DND-41 (cell line): ENCODE results near the gene ARFRP1.
"Not testable (repeated sequence)": the region's sequence is repeated elsewhere in the genome, so short reads cannot be mapped to it uniquely, and the experiment has no call there.

Experiments used
- ATAC-seq: fragments of 200-7000 bp; cut with Tn5 transposase; 3 replicates; pipeline ENCODE4 v1.9.1; 2021; ENCODE audit warnings: low read depth; ENCODE audit not compliant: insufficient read depth
- DNase-seq: peaks from one replicate; pipeline ENCODE4 v3.0.0-alpha.2; 2020
- H2AFZ ChIP-seq: 2 replicates; pipeline ENCODE4 v1.6.0; 2012; ENCODE audit warnings: low read depth, low read length
- H3K27ac ChIP-seq: 2 replicates; pipeline ENCODE4 v1.5.1; 2012; ENCODE audit warnings: low read length, inconsistent platforms
- H3K27me3 ChIP-seq: fragments of 200-600 bp; sonication (generic); 2 replicates; pipeline ENCODE4 v1.6.0; 2012; ENCODE audit warnings: low read length, mild to moderate bottlenecking, inconsistent platforms; ENCODE audit not compliant: insufficient read depth, poor library complexity
- H3K36me3 ChIP-seq: 2 replicates; pipeline ENCODE4 v1.5.1; 2012; ENCODE audit warnings: low read length, inconsistent platforms; ENCODE audit not compliant: insufficient read depth
- H3K4me1 ChIP-seq: 2 replicates; pipeline ENCODE4 v1.5.1; 2012; ENCODE audit warnings: mild to moderate bottlenecking, low read length; ENCODE audit not compliant: insufficient read depth
- H3K4me2 ChIP-seq: 2 replicates; pipeline ENCODE4 v1.6.0; 2012; ENCODE audit warnings: mild to moderate bottlenecking, moderate library complexity, low read length, inconsistent platforms; ENCODE audit not compliant: insufficient read depth
- H3K4me3 ChIP-seq, 2 experiments: fragments of 200-600 bp in 1 of 2; shearing (Covaris generic) in 1 of 2; 2 replicates each; pipeline ENCODE4 v1.5.1; 2012 to 2016; ENCODE audit warnings: inconsistent platforms in 2 of 2, low read length in 2 of 2, mild to moderate bottlenecking in 2 of 2, low read depth in 1 of 2, moderate library complexity in 1 of 2
- H3K79me2 ChIP-seq: 2 replicates; pipeline ENCODE4 v1.6.0; 2012; ENCODE audit warnings: low read length, inconsistent platforms; ENCODE audit not compliant: insufficient read depth
- H3K9ac ChIP-seq: 2 replicates; pipeline ENCODE4 v1.6.0; 2012; ENCODE audit warnings: low read depth, mild to moderate bottlenecking, inconsistent platforms, low read length, moderate library complexity
- H3K9me3 ChIP-seq: 2 replicates; pipeline ENCODE4 v1.5.1; 2012; ENCODE audit warnings: low read length, moderate library complexity, mild to moderate bottlenecking, inconsistent platforms; ENCODE audit not compliant: insufficient read depth, severe bottlenecking
- H4K20me1 ChIP-seq: 2 replicates; pipeline ENCODE4 v1.6.0; 2012; ENCODE audit warnings: low read length; ENCODE audit not compliant: insufficient read depth
- CTCF ChIP-seq: IDR thresholded peaks from 2 replicates; pipeline ENCODE4 v1.5.1; 2012; ENCODE audit warnings: borderline replicate concordance, low read length, moderate library complexity, mild to moderate bottlenecking; ENCODE audit not compliant: poor library complexity, severe bottlenecking; ENCODE audit errors: extremely low read depth
- EZH2 ChIP-seq: IDR thresholded peaks from 3 replicates; pipeline ENCODE4 v1.6.1; 2012; ENCODE audit warnings: borderline replicate concordance, low read depth, mild to moderate bottlenecking, moderate library complexity, low read length, inconsistent platforms; ENCODE audit not compliant: severe bottlenecking

Gene ARFRP1

GRCh38 chr20:63653041-63653973 lies 54.5 kb downstream of the ARFRP1 start, which contains the start of gene STMN3:
Gene STMN3 (minus strand): TSS chr20:63653424. CDS start chr20:63653345, 79 bp downstream.
- peak; percentile 64 for ATAC-seq
- H3K4me3 ChIP-seq: peak within 1 kb of the TSS; percentile 91 to 92
- H3K9me3 ChIP-seq: no peaks in the 10 kb centered on the region
- peak within 1 kb of the TSS; percentile 81 for H3K4me2 ChIP-seq
- DNase-seq: peak; percentile 96
- H4K20me1 ChIP-seq: peaks cover 30% of the 10 kb centered on the region
- peak within 1 kb of the TSS; percentile 80 for H2AFZ ChIP-seq
- no peaks in the 10 kb centered on the region for H3K27me3 ChIP-seq
- H3K36me3 ChIP-seq: peaks cover 14% of the 10 kb centered on the region
- H3K27ac ChIP-seq: peak within 1 kb of the TSS; percentile 92
- peaks cover 50% of the 10 kb centered on the region for H3K4me1 ChIP-seq
- peak within 1 kb of the TSS; percentile 92 for H3K9ac ChIP-seq
- peaks cover 63% of the 10 kb centered on the region for H3K79me2 ChIP-seq
- no peak for TF ChIP-seq EZH2
- no peak for TF ChIP-seq CTCF

GRCh38 chr20:63652192-63652980 lies 55.4 kb downstream of the ARFRP1 start:
- TF ChIP-seq CTCF: peak; percentile 59
- no peak for TF ChIP-seq EZH2
- Histone ChIP-seq H3K9me3 (no peaks in the 10 kb centered on the region), H3K4me3 (peak overlapping the region; percentile 91 to 92), H4K20me1 (peaks cover 35% of the 10 kb centered on the region), H3K27me3 (no peaks in the 10 kb centered on the region), H2AFZ (peak overlapping the region; percentile 80), H3K4me2 (peak overlapping the region; percentile 81), H3K36me3 (peaks cover 19% of the 10 kb centered on the region), H3K27ac (peak overlapping the region; percentile 92), H3K9ac (peak overlapping the region; percentile 92), H3K4me1 (peaks cover 44% of the 10 kb centered on the region), H3K79me2 (peaks cover 63% of the 10 kb centered on the region)
- ATAC-seq (peak; percentile 66), DNase-seq (peak; percentile 84)

GRCh38 chr20:63651942-63652191 lies 55.9 kb downstream of the ARFRP1 start:
- H3K4me2 ChIP-seq: peak overlapping the region; percentile 81
- peaks cover 38% of the 10 kb centered on the region for H3K4me1 ChIP-seq
- H3K9ac ChIP-seq: peak overlapping the region; percentile 92
- H3K9me3 ChIP-seq: no peaks in the 10 kb centered on the region
- H3K27ac ChIP-seq: peak overlapping the region; percentile 92
- peaks cover 67% of the 10 kb centered on the region for H3K79me2 ChIP-seq
- H4K20me1 ChIP-seq: peaks cover 36% of the 10 kb centered on the region
- TF ChIP-seq CTCF: no peak
- TF ChIP-seq EZH2: no peak
- ATAC-seq (no peak), DNase-seq (no peak)
- peaks cover 19% of the 10 kb centered on the region for H3K36me3 ChIP-seq
- H2AFZ ChIP-seq: no peak overlapping the region
- peak overlapping the region; percentile 91 to 92; a peak in 3 of 4 replicates for H3K4me3 ChIP-seq
- no peaks in the 10 kb centered on the region for H3K27me3 ChIP-seq

- peaks cover 34% of the 10 kb centered on the region for H3K4me1 ChIP-seq
- H4K20me1 ChIP-seq: peaks cover 41% of the 10 kb centered on the region
- not testable (repeated sequence) for H3K27ac ChIP-seq, DNase-seq, H3K4me2 ChIP-seq, H3K27me3 ChIP-seq, H2AFZ ChIP-seq, H3K9me3 ChIP-seq, H3K9ac ChIP-seq, ATAC-seq, H3K4me3 ChIP-seq
- peaks cover 26% of the 10 kb centered on the region for H3K36me3 ChIP-seq
- peaks cover 78% of the 10 kb centered on the region for H3K79me2 ChIP-seq
Measured at GRCh38 chr20:63650486-63650885, 57.3 kb downstream of the ARFRP1 start.
